GM10847 (cell line): ENCODE results near the gene PLPP4.

ENCODE experiments used
- POLR2A ChIP-seq: IDR thresholded peaks from 2 replicates; pipeline ENCODE4 v1.6.1; 2011; ENCODE audit not compliant: insufficient read length; ENCODE audit errors: extremely low read depth

The PLPP4 gene

DNA sequence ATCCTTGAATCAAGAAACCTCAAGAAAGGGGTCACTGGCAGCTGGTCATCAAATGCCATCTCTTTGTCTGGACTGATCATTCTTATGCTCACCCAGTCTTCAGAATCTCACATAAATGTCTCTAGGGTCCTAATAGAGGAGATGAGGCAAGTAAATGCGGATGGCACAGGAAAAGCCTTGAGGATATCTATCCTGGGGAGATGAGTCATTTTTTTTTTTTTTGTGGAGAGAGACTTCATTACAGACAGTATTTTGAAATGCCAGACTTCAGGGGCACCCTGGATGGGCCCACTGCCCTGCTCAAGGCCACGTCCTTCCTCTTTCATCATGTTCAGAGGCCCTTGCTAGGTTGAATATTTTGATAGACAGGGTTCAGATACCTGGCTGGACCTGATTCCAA lies 19.5 kb upstream of the PLPP4 start:
- no peak for TF ChIP-seq POLR2A

DNA sequence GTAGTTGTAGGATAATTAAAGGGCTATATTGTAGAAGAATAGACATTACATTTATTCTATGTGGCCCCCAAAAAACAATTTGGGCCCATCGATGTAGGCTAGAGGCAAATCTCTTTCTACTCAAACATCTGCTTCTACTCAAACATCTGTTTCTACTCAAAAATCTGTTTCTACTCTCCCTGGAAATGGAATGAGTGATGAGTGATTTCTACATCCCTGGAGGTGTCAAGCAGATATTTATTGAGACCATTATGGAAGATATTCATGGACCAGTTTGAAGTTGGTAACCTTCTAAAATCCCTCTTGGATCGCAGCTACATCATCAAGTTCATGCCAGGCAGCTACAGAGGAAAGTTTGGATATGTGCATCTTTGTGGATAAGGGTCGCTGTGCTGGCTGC lies 5.1 kb upstream of the PLPP4 start:
- no peak for TF ChIP-seq POLR2A

DNA sequence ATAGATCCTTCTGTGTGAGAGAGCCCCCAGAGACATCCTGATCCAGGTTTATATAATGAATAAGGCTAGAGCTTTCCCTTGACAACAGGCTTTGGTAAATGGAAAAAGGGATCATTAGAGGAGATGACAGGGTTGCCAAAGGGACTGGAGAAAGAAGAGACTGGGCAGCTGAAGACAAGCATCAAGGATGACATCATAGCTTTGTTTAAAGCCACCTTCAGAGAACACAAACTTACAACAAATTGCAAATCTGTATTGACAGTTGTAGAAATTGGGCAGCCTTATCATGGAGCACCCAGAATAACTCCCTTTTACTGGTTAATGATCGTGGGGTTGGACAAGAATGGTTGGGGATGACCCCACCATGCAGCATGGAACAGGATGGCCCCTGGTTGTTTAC lies 3.7 kb upstream of the PLPP4 start:
- no peak for TF ChIP-seq POLR2A

DNA sequence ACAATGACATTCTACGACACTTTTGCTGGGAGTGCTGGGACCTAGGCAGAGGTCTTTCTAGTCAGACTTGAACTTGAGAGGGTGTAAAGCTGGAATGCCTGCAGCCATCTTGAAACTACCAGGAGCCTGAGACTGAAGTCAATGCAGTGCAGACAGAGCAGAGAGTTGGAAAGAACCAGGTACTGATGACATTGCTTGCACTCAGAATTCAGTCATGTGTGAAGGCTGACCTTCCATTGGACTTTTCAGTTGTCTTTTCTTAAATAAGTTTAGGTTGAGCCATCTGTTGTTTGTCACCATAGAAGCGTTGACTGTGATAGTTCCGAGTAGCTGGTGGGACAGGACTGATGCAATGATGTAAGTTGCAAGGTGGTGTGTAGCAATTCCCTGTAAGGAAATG lies 3.1 kb upstream of the PLPP4 start:
- no peak for TF ChIP-seq POLR2A

DNA sequence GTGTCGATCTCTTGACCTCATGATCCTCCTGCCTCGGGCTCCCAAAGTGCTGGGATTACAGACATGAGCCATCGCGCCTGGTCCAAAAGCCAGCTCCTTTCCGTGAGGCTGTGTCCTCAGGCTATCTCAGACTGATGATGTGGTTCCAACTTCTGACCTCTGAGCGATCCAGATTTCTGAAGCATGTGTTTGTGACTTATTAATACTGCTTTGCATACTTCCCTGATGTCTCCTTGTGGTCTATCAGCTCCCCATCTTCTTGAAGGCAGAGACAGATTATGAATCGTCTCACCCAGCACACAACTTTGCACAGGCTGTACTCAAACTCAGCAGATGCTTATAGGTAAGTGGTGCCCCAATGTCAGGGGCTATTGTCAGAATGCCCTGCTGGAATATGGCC lies 2.0 kb upstream of the PLPP4 start:
- TF ChIP-seq POLR2A: no peak

DNA sequence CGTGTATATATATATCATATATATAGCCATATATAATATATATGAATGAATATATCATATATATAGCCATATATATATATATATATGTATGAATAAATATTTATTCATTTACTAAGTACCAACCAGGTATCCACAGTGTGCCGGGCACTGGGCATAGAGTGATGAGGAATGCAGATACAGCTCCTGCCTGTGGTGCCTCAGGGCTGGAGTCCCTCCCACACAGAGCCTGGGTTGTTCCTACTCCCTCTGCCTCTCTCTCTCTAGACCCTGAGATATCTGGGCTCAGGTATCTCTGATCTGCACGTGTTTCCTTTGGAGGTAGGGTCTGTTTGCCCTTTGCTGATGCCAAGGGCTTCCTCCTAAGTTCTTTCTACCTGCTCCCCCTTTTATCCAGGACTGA lies 1.4 kb upstream of the PLPP4 start:
- TF ChIP-seq POLR2A: no peak

DNA sequence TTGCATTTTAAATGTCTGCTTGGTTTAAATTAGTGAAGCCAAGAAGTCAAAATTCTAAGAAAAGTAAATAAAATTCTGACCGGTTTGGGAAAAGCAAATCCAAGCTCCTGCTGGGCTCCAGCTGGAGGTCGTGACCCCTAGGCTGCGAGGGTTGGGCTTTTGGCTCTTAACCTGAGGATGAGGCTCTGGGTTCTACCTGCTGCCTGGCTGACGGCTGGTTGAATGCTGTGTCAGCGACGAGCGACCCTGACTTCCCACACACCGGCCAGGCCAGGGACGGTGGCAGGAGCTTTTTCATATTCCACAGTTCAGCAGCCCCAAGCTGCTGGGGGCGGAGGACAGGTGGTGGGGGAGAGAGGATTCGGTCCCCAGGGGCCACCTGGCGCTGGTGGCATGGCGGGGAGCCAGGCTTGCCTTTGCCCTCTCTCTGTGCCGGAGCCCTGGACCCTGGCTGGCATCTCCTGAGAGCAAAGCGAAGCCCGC lies 843 bp upstream of the PLPP4 start:
- TF ChIP-seq POLR2A: no peak

DNA sequence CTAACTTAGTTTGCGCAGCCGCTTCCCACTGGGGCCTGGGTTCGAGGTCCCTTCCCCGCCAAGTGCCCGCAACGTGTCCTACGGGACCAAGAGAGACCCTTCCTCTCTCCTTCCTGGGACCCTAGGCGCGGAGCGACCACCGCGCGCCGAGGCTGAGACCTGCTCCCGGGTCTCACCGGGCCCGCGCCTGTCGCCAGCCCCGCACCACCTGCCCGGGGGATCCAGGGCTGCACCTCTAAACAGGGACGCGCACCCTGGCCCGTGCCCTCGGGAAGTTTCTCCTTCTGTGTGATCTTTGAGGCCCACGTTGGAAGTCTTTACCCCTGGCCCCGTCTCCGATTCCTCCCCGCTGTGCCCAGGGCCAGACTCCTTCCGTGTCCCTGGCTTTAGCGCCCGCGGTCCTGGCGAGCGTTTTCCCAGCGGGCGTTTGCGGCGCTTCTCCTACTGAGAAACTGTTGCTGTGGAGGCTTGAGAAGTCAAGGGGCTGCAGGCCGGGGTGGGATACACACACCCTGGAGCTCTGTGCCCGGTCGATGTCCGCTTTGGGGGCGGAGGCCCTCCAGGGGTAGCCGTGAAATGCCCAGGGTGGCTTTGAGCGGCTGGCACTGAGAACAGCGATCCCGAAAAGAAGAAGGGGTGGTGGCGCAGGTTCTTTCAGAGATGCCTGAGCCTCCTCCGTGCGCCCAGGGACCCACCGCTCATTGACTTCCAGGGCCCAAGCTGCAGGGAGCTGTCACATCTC lies 575 bp downstream of the PLPP4 start:
- TF ChIP-seq POLR2A: no peak

DNA sequence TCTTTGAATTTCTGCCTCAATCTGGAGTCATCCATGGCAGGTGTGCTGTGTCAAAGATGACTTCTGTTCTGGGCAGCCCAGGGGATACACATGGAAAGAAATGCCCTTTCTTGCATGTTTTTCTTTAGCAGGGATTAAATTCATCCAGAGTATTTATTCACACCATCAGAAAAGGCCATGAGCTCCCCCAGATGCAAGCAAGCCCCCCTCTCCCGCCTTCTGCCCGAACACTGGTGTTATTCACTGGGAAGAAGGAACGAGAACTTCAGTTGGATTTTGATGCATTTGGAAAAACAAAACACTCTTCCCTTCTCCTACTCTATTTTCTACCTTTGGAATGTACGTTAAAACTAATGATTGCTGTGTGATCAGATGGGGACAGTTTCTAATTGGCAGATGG lies 1.4 kb downstream of the PLPP4 start:
- no peak for TF ChIP-seq POLR2A

DNA sequence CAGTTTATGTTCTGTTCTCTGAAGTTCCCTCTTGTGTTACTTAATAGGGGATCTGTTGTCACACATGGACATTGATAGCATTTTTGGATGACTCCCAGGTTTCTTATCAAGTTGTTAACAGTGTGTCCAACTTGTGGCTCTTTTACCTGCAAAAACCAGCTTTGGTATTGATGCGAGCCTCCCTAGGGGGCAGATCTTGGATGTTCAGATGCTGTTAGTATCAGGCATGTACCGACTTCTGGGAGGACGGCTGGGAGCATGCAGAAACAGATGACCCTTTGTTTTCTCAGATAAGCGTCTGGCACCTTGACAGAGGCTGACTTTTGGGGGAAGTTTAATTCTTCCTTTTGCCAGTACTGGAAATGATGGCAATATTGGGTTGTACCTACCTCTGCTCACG lies 2.2 kb downstream of the PLPP4 start:
- no peak for TF ChIP-seq POLR2A

DNA sequence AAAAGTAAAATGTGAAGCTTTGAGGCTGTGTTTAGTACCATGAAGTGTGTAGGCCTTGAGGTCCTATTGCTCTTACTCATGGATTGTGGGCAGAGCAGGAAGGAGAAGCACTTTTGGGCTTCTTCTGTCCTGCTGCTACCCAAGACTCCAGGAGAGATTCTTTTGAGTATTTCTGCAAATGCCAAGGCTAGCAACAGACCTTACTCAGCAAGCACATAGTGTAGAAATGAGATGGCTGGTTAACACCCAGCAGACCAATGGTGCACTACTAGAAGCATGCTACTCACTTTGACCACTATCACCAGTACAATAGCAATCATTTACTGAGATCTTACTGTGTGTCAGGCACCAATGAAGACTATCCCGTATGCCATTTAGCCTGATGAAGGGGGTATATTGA lies 3.2 kb downstream of the PLPP4 start:
- TF ChIP-seq POLR2A: no peak

DNA sequence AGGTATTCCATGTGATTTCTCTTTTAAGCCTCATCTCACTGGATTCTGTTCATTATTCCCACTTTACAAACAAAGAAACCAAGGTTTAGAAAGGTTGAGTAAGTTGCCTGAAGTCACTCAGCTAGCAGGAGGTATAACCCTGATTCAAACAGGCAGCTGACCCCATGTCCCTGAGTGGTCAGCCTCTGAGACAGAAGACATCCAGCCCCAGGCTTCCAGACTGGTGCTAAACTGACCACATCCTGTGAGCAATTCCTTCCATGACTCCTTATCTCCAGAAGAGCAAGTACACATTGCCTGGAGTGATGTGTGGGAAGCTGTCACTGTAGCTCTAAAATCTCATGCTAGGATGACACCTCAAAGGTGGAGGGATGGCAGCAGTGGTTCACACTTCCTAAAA lies 3.7 kb downstream of the PLPP4 start:
- no peak for TF ChIP-seq POLR2A

DNA sequence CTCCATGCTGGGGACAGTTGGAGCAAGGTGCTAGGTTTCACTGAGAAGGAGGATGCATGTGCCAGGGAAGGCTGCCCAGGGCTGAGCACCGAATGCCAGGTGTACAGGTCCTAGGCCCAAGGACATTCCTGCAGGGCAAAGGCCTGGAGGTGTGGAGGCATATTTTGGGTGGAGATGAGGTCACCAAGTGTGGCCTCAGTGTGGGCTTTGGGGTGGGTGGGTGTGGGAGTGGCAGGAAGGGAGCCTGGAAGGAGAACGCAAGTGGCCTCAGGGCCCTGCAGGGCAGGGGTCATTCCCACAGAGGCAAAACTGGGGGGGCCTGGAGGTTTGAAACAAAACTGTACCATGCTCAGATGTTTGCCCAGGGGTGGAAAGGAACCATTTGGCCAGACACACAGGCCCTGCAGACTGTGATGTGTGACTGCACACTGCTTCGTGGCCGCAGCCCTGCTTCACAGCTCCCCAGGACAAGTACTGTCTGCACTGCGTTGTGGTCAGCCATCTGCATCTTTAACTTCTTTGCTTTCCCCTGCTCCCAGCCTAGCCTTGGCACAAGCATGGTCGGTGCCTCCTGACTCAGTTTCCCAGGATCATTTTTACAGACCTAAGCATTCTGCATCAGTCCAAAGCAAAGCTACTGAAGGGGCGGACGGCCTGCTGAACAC lies 5.1 kb downstream of the PLPP4 start:
- TF ChIP-seq POLR2A: no peak

DNA sequence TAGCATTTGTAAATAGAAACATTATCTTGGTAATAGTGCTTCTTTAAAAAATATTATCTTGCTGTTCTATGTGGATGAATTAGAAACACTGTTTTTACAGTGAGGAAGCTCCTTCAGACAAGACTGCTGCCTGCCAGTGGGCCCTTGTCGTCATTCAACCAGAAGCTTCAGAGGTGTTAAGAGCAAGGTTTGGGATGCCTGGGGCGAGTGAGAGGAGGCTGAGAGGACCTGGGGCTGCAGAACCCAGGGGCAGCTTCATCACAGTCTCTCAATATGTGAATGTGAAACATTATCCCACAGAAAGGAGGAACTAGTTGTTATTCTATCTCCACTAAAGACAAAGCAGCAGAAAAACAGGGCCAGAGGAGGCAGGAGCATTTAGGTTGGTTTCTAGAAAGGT lies 8.1 kb downstream of the PLPP4 start:
- no peak for TF ChIP-seq POLR2A

DNA sequence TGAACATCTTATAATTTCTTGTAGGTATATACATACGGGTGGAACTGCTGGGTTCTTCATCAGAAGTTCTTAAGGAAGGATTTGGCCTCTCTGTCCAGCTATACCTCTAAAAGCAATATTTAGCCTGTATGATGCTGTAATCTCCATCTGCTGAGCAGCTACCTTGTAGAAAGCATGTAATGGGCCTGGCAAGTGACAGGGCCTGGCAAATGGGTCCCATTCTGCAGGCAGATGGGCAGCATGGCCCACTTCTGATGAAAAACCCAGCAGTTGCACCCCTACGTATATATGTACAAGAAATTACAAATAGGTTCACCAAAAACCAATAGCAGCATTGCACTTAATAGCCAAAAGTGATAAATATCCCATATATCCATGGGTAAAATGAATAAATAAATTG lies 9.0 kb downstream of the PLPP4 start:
- no peak for TF ChIP-seq POLR2A

DNA sequence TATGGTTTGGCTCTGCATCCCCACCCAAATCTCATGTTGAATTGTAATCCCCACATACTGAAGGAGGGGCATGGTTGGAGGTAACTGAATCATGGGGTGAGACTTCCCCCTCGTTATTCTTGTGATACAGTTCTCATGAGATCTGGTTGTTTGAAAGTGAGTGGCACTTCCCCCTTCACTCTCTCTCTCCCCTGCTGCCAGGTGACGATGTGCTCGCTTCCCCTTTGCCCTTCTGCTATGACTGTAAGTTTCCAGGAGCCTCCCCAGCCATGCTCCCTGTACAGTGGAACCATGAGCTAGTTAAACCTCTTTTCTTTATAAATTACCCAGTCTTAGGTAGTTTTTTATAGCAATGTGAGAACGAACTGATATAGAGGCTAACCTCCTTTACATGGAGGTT lies 16.6 kb downstream of the PLPP4 start:
- no peak for TF ChIP-seq POLR2A

DNA sequence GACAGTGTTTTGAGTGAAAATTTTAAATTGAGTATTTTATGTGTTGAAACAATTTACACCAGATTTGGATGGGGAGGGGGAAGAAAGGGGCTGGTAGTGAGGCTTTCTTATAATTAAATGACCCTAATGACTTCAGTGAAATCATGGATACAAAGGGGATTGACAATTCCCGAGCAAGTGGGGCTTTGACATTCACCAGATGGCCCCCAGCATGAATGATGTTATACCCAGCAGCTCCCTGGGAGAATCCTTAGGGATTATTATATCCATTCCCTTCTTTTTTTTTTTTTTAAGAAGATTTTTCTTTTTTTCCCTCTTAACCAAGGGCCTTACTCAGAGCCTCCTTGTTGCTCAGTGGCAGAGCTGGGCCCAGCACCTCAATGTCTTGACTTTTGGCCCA lies 17.9 kb downstream of the PLPP4 start:
- TF ChIP-seq POLR2A: no peak
